ENCODE data around the gene LRP1-AS.
"Not testable (repeated sequence)": the region's sequence is repeated elsewhere in the genome, so short reads cannot be mapped to it uniquely, and the experiment has no call there.

- TF ChIP-seq CTCF, POLR2A (IDR thresholded peaks at IDR 0.05): not testable (repeated sequence)
Measured at GRCh38 chr12:57120718-57121117, 26.7 kb downstream of the LRP1-AS start.

Data from prostate gland (tissue), 2 donors.